ENCODE data around the gene FSTL5.
"Not testable (repeated sequence)": the region's sequence is repeated elsewhere in the genome, so short reads cannot be mapped to it uniquely, and the experiment has no call there.

Gene FSTL5

DNA sequence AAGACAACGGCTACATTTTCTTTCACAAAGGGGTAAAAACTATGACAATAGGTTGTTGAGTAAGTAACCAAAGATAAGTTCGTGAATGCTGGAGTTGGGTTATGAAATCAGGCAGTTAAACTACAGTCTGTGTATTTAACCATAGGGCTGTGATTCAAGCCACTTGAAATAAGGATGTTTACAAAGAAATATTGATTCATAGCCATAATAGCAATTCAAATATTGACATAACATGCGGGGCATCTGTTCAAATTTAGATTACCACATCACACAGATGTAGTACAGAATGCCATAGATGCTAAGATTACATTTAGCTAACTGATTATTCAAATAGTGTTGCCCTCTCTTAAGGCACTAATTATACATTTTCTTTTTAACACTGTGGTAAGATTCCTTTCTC lies 364.1 kb downstream of the FSTL5 start:
- H3K4me3 Mint-ChIP-seq = no peak overlapping the region
- H3K27me3 Mint-ChIP-seq = no peaks in the 10 kb centered on the region
- H3K36me3 Mint-ChIP-seq (ENCODE audit: low read depth) = no peaks in the 10 kb centered on the region
- peaks cover 3% of the 10 kb centered on the region for H3K9me3 Mint-ChIP-seq
- H3K27ac Mint-ChIP-seq = no peak overlapping the region
- no peaks in the 10 kb centered on the region for H3K4me1 Mint-ChIP-seq (ENCODE audit: low read depth)

DNA sequence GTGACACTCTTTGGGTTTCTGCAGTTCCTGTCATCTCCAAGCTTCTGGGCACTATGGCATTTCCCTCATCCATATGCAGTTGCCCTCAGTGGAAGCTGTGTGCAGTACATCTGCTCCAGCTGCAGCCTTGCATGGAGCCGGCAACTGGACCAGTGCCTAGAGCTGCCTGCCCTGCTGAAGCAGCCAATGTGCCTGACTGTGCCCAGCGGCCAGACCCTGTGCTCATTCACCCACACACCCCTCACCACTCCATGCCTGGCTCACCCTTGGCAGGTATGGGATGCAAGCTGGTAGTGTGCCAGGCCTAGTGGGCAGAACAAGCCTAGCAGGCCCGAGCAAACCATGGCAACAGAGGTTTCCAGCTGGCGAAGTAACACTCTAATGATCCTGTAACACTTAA lies 370.8 kb downstream of the FSTL5 start:
- Mint-ChIP-seq H3K4me1 (ENCODE audit: low read depth) (no peaks in the 10 kb centered on the region), H3K27me3 (no peaks in the 10 kb centered on the region), H3K36me3 (ENCODE audit: low read depth) (no peaks in the 10 kb centered on the region), H3K9me3 (no peaks in the 10 kb centered on the region), H3K4me3 (no peak overlapping the region), H3K27ac (no peak overlapping the region)

DNA sequence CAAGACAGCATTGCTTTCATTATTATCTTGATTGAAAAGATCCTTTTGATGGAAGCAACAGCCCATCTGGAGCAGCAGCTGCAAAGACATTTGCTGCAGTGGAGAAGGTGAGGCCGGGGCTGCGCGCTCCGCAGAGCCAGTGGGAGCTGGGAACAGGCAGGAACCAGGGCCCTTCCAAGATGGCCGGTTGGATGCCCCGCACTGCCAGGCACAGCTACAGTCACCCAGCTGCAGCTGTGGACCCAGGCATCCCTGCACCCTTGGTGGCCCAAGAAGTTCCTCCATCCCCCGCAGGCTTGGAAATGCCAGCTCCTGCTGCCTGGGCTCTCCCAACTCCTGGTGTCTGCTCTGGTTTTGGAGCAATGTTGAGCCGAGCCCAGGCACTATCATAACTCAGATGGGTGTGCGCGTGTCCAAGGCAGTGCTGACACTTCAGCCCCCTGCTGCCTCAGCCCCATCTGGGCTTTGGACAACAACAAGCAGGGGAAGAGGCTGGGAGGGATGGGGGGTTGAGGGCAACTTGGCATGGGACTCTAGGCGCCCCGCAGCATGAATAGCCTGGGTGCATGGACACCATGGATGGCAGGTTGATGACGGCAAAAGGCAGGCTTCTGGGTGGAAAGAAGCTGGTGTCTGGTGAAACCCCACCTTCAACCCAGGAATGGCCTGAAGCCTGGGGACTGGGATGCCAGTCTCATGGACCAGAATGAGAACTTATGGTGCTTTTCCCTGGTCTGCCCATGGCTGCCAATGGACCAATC lies 371.8 kb downstream of the FSTL5 start:
- no peak overlapping the region for H3K4me3 Mint-ChIP-seq
- H3K27ac Mint-ChIP-seq = no peak overlapping the region
- H3K27me3 Mint-ChIP-seq = no peaks in the 10 kb centered on the region
- H3K9me3 Mint-ChIP-seq = peaks cover 5% of the 10 kb centered on the region
- no peaks in the 10 kb centered on the region for H3K4me1 Mint-ChIP-seq (ENCODE audit: low read depth)
- H3K36me3 Mint-ChIP-seq (ENCODE audit: low read depth) = no peaks in the 10 kb centered on the region

GRCh38 chr4:161767116-161767515 lies 396.7 kb downstream of the FSTL5 start:
- no peaks in the 10 kb centered on the region for H3K27me3 Mint-ChIP-seq
- H3K27ac Mint-ChIP-seq = no peak overlapping the region
- no peak overlapping the region for H3K4me3 Mint-ChIP-seq
- H3K36me3 Mint-ChIP-seq (ENCODE audit: low read depth) = no peaks in the 10 kb centered on the region
- H3K4me1 Mint-ChIP-seq (ENCODE audit: low read depth) = no peaks in the 10 kb centered on the region
- H3K9me3 Mint-ChIP-seq = peaks cover 15% of the 10 kb centered on the region

DNA sequence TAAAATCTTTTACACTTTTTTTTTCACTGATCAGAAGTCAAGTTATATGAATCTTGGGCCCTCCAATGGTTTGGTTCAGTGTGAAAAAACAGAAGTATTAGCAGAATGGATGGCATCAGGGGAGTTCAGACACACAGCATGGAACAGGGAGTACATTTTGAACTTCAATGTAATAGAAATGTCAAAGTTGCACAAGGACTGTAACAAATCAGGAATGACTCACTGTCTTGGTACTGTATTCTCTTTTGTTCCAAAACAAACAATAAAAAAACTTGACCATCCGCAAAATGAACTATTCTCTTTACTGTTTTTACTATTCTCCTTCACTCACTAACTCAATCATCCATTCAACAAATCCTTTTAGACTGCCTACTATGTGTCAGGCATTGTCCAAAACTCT lies 401.0 kb downstream of the FSTL5 start:
- H3K9me3 Mint-ChIP-seq = peaks cover 8% of the 10 kb centered on the region
- H3K4me1 Mint-ChIP-seq (ENCODE audit: low read depth) = no peaks in the 10 kb centered on the region
- no peaks in the 10 kb centered on the region for H3K27me3 Mint-ChIP-seq
- no peak overlapping the region for H3K27ac Mint-ChIP-seq
- H3K36me3 Mint-ChIP-seq (ENCODE audit: low read depth) = no peaks in the 10 kb centered on the region
- H3K4me3 Mint-ChIP-seq = no peak overlapping the region

DNA sequence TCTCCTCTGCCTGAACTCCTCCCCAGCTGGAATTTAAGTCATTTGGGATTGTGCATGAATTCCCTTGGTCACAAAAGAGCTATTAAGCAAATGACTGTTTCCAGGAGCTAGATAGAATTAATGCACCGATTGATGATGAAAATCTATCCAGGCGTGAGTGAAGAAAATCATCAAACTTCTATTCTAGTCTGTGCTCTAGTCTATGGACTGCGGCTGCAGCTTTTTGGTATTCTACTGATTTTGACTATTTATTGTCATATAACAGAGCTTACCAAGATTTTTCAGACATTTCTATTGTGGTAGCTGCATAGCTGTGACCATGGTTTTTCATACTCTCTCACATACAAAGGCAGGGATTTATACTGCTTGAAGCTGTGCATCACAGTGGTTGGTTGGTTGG lies 403.8 kb downstream of the FSTL5 start:
- H3K4me3 Mint-ChIP-seq = no peak overlapping the region
- H3K27me3 Mint-ChIP-seq = no peaks in the 10 kb centered on the region
- H3K36me3 Mint-ChIP-seq (ENCODE audit: low read depth) = no peaks in the 10 kb centered on the region
- H3K4me1 Mint-ChIP-seq (ENCODE audit: low read depth) = no peaks in the 10 kb centered on the region
- peaks cover 8% of the 10 kb centered on the region for H3K9me3 Mint-ChIP-seq
- H3K27ac Mint-ChIP-seq = no peak overlapping the region

DNA sequence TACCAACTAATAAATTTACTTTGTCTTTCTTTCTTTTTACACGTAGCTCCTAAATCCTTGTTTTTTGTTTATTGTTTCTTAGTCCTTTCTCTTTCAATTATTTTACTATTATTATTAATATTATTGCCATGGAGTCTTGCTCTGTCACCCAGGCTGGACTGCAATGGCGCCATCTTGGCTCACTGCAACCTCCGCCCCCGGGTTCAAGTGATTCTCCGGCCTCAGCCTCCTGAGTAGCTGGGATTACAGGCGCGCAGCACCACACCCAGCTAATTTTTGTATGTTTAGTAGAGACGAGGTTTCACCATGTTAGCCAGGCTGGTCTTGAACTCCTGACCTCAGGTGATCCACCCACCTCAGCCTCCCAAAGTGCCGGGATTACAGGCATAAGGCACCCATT lies 405.4 kb downstream of the FSTL5 start:
- H3K36me3 Mint-ChIP-seq (ENCODE audit: low read depth); H3K9me3 Mint-ChIP-seq; H3K27ac Mint-ChIP-seq; H3K4me3 Mint-ChIP-seq; H3K4me1 Mint-ChIP-seq (ENCODE audit: low read depth); H3K27me3 Mint-ChIP-seq: not testable (repeated sequence)

DNA sequence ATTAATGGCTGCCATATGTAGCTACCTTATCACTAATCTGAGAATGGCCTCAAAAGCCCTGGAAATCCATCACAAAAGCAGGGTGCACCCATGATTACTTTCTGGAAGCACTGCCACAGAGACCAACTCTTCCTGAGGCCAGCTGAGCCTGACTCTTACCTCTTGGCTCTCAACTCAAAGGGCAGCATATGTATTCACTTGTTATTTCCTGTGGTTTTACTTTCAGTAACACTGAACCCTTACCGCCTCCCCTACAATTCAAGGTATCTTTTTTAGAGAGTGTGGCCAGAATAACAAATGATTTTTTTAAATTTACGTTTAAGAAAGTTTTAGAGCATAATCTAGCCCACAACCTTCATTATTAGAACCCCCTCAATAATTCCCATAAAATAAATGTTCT lies 434.9 kb downstream of the FSTL5 start:
- peaks cover 4% of the 10 kb centered on the region for H3K9me3 Mint-ChIP-seq

GRCh38 chr4:161721947-161722346 lies 441.9 kb downstream of the FSTL5 start:
- Mint-ChIP-seq H3K9me3 (peaks cover 8% of the 10 kb centered on the region), H3K27ac (no peak overlapping the region), H3K27me3 (no peaks in the 10 kb centered on the region), H3K4me3 (no peak overlapping the region), H3K36me3 (ENCODE audit: low read depth) (no peaks in the 10 kb centered on the region), H3K4me1 (ENCODE audit: low read depth) (no peaks in the 10 kb centered on the region)

More for the DNA sequence above, 434.9 kb downstream of the FSTL5 start:
- Mint-ChIP-seq H3K27ac (no peak overlapping the region), H3K36me3 (ENCODE audit: low read depth) (no peaks in the 10 kb centered on the region), H3K4me1 (ENCODE audit: low read depth) (no peaks in the 10 kb centered on the region), H3K27me3 (no peaks in the 10 kb centered on the region), H3K4me3 (no peak overlapping the region)

- no peak overlapping the region for H3K4me3 Mint-ChIP-seq
- H3K27ac Mint-ChIP-seq = no peak overlapping the region
- H3K27me3 Mint-ChIP-seq = no peaks in the 10 kb centered on the region
- no peaks in the 10 kb centered on the region for H3K4me1 Mint-ChIP-seq (ENCODE audit: low read depth)
- H3K9me3 Mint-ChIP-seq = peaks cover 5% of the 10 kb centered on the region
- H3K36me3 Mint-ChIP-seq (ENCODE audit: low read depth) = no peaks in the 10 kb centered on the region
These were observed 446.7 kb downstream of the FSTL5 start for GRCh38 chr4:161717084-161717483.

- H3K27ac Mint-ChIP-seq = no peak overlapping the region
- H3K4me1 Mint-ChIP-seq (ENCODE audit: low read depth) = no peaks in the 10 kb centered on the region
- H3K4me3 Mint-ChIP-seq = no peak overlapping the region
- no peaks in the 10 kb centered on the region for H3K27me3 Mint-ChIP-seq
- no peaks in the 10 kb centered on the region for H3K36me3 Mint-ChIP-seq (ENCODE audit: low read depth)
- peaks cover 5% of the 10 kb centered on the region for H3K9me3 Mint-ChIP-seq
These were observed 448.9 kb downstream of the FSTL5 start for GRCh38 chr4:161714931-161715330.

DNA sequence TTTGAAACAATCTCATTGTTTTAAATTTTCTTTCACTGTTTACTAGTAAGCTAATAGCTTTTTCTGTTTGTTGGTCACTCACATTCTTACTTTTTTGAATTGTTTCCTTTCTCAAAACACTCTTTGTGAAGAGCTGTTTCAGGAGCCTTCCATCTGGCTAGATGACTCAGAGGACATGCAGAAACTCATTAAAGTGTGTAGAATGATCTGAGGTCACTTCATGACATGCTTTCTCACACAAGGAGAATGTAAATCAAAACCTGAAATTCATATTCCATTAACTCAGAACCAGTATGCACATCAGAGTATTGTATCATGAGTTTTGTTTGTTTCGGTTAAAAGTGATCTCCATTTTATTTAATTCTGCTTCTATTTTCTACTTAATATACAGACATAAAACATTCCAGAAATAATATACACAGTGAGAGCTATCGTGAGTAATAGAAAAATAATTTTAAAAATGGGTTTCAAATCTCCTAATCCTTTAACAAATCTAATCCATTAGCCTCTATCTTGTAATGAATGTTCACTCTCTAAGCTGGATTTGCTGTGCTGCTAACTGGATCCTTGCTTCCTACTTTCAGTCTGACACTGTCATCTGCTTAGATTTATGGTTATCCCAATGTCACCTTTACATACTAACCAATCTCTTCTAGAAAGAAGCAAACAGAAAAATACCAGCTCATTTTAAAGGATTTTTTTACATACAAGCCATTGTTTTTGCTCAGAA lies 449.6 kb downstream of the FSTL5 start:
- Mint-ChIP-seq H3K4me1 (ENCODE audit: low read depth) (no peaks in the 10 kb centered on the region), H3K36me3 (ENCODE audit: low read depth) (no peaks in the 10 kb centered on the region), H3K27me3 (no peaks in the 10 kb centered on the region), H3K9me3 (peaks cover 5% of the 10 kb centered on the region), H3K4me3 (no peak overlapping the region), H3K27ac (no peak overlapping the region)

- no peak overlapping the region for H3K4me3 Mint-ChIP-seq
- H3K36me3 Mint-ChIP-seq (ENCODE audit: low read depth) = no peaks in the 10 kb centered on the region
- no peaks in the 10 kb centered on the region for H3K4me1 Mint-ChIP-seq (ENCODE audit: low read depth)
- no peak overlapping the region for H3K27ac Mint-ChIP-seq
- H3K27me3 Mint-ChIP-seq = no peaks in the 10 kb centered on the region
- H3K9me3 Mint-ChIP-seq = peaks cover 11% of the 10 kb centered on the region
These were observed 459.1 kb downstream of the FSTL5 start for GRCh38 chr4:161704653-161705052.

GRCh38 chr4:161704040-161704439 lies 459.8 kb downstream of the FSTL5 start:
- no peak overlapping the region for H3K27ac Mint-ChIP-seq
- H3K4me3 Mint-ChIP-seq = no peak overlapping the region
- H3K27me3 Mint-ChIP-seq = no peaks in the 10 kb centered on the region
- no peaks in the 10 kb centered on the region for H3K4me1 Mint-ChIP-seq (ENCODE audit: low read depth)
- H3K36me3 Mint-ChIP-seq (ENCODE audit: low read depth) = no peaks in the 10 kb centered on the region
- H3K9me3 Mint-ChIP-seq = peaks cover 11% of the 10 kb centered on the region

DNA sequence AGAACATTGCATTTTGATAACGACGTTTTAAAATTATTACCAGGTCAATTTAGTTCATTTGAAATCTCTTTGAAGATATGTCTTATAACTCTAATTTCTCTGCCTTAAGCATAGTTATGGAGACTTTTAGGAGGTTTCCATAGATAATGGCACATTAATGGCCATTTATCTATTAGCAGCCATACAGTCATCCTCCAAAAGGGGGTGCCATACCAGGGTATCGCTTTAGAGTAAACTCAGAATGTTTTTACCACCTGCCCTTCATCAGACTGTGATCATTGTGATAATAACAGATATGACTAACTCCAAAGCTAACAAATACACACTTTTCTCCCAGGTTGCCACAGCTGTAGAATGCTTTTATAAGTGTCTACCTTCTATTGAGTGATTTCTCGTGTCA lies 461.5 kb downstream of the FSTL5 start:
- Mint-ChIP-seq H3K36me3 (ENCODE audit: low read depth) (no peaks in the 10 kb centered on the region), H3K4me3 (no peak overlapping the region), H3K4me1 (ENCODE audit: low read depth) (no peaks in the 10 kb centered on the region), H3K27ac (no peak overlapping the region), H3K27me3 (no peaks in the 10 kb centered on the region), H3K9me3 (peaks cover 22% of the 10 kb centered on the region)

GRCh38 chr4:161696944-161697343 lies 466.9 kb downstream of the FSTL5 start:
- no peaks in the 10 kb centered on the region for H3K4me1 Mint-ChIP-seq (ENCODE audit: low read depth)
- H3K9me3 Mint-ChIP-seq = peaks cover 13% of the 10 kb centered on the region
- no peak overlapping the region for H3K27ac Mint-ChIP-seq
- no peaks in the 10 kb centered on the region for H3K27me3 Mint-ChIP-seq
- H3K4me3 Mint-ChIP-seq = no peak overlapping the region
- no peaks in the 10 kb centered on the region for H3K36me3 Mint-ChIP-seq (ENCODE audit: low read depth)

Measured in stimulated activated naive CD8-positive, alpha-beta T cell treated with anti-CD3 and anti-CD28 coated beads, Interleukin-15, Interleukin-2, amounts not matched to agents 100 ng/mL and 50 ng/mL, for 24 hours (primary cell).